RCC 7860 (cell line): ENCODE measurements around the gene PCP2.

ENCODE experiments used
- DNase-seq: peaks from one replicate; pipeline ENCODE4 v3.0.0-alpha.2; 2015; ENCODE audit warnings: low spot score
- FAIRE-seq: peaks from 2 replicates; lab custom pipeline; 2012; peaks lifted over from hg19 to GRCh38; lab: Jason Lieb, UNC

Gene PCP2

DNA sequence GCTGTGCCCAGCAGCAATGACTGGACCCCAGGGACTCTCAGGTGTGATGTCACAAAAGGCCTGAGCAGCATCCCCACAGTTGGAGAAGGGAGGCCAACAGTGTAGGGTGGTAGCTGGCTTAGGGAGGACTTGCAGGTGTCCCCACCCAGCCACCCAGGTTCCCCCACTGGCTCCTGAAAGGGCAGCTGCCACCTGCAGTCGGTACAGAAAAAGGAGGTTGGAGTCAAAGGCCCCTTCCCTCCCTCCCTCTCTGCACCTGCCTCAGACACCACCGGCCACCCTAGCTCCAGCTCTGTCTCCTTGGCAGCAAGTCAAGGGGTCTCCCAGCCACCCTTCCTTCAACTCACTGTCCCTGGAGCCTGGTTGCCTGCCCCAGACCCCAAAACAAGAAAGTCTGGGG lies at the start of gene PCP2:
PCP2 (minus strand) TSS at position 22 of the 400 bp plus-strand sequence. CDS start 262 bp downstream, outside the sequence.
- FAIRE-seq (no peak), DNase-seq (no peak)

DNA sequence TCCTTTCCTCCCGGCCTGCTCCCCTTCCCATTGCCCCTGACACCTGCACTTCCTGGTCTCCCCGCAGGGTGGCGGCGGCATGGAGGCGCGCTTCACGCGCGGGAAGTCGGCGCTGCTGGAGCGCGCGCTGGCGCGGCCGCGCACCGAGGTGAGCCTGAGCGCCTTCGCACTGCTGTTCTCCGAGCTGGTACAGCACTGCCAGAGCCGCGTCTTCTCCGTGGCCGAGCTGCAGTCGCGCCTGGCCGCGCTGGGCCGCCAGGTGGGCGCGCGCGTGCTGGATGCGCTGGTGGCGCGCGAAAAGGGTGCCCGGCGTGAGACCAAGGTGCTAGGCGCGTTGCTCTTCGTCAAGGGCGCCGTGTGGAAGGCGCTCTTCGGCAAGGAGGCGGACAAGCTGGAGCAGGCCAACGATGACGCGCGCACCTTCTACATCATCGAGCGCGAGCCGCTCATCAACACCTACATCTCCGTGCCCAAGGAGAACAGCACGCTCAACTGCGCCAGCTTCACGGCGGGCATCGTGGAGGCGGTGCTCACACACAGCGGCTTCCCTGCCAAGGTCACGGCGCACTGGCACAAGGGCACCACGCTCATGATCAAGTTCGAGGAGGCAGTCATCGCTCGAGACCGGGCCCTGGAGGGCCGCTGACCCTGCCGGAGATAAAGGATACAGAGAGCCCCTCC lies 48.8 kb upstream of the PCP2 start:
- no peak for DNase-seq
- FAIRE-seq: no peak

DNA sequence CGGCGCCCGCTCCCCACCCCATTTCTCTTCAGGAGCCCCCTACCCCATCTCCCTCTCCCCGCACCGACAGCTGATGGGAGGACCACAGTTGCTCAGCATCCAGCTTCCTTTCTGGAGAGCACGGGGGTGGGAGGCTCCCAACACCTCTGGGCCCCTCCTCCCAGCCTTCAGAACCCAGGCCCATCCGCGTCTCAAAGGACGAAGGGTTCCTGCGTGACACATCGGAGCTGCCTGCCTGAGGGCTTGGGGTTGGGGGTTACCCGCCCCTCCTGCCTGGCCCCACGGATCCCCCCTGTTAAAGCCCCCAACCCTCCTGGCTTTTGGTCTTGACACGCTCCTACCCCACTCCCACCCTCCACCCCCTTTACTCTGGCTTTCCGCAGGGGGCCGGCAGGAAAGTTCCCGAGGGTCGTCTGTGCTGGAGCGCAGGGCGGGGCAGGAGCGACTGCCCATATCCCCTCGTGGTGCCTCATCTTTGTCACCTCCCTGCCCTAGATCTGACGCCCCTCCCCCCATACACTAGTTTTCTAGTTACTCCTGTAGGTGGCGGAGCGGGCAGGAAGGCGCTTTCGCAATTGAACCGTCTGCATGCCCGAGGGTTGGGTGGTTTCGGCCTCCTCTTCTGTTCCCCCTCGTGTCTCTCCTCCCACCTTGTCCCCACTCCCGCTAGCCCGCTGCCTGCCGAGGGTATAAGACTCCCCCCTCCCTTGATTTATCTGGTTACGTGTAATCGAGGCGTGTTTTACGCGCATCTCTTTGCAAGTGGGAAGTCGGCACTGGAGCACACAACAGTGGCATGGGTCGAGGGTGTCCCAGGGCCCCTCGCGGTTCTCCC lies 48.0 kb upstream of the PCP2 start:
- FAIRE-seq (no peak), DNase-seq (peak; percentile 9)

DNA sequence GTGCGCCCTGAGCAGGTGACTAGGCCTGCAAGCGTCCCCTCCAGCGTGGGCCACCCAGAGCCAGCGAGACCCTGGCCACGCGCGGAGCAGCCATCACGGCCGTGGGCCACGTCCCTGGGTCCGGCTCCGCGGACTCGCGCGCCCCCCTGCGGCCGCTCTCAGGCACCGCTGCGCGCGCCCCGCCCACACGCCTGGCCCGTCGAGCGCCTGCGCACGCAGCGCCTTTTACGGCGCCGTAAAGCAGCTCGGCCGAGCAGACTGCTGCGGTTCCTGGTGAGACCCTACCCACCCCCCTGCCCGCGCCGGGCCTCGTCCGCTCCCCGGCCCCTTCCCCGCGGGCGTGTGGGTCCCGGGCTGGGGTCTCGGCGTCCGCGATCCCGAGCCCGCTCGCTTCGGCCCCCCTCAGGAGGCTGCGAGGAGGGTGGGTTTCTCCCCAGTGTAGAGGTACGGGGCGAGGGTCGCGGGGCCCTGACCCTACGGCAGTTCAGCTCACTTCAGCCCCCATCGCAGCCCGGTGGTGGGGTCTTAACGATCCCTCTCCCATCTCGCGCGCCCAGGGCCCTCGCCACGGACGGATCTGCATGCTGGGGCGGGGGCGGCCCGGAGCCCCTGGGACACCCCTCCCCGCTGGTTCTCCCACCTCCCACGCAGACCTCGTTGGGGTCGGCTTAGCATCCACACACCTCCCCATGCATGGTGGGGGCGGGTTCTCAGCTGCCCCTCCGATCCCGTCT lies 47.3 kb upstream of the PCP2 start, which contains the start of gene TRAPPC5:
TRAPPC5 (plus strand) TSS at position 228 of the 734 bp plus-strand sequence. CDS start 1,421 bp downstream, outside the sequence.
- DNase-seq: peak; percentile 48
- no peak for FAIRE-seq

DNA sequence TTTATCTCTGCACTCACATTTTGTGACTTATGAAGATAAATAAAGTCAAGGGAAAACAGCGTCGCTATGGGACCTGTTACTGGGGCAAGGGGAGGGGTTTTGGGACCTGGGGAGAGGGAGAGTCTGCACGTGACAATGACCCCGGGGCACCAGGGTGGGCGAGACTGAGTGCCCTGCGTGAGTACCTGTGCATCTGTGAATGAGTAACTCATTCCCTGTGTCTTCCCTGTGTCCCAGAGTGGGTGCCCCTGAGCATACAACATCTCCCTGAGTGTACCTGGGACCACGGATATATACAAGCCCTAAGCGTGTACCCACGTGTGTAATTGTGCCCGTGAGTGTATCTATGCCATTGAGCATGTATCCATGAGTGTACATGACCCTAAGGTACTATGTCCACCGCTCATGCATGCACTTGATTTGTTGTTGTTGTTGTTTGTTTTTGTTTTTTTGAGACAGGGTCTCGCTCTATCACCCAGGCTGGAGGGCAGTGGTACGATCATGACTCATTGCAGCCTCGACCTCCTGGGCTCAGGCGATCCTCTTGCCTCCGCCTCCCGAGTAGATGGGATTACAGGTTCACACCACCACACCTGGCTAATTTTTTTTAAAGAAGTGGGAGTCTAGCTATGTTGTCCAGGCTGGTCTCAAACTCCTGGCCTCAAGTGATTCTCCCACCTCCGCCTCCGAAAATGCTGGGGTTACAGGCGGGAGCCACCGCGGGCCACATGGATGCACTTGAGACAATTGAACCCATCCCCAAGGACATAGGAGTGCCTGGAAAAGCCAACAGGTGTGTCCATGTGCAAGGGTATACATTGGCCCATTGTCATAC lies 46.5 kb upstream of the PCP2 start:
- no peak for FAIRE-seq
- DNase-seq: no peak

DNA sequence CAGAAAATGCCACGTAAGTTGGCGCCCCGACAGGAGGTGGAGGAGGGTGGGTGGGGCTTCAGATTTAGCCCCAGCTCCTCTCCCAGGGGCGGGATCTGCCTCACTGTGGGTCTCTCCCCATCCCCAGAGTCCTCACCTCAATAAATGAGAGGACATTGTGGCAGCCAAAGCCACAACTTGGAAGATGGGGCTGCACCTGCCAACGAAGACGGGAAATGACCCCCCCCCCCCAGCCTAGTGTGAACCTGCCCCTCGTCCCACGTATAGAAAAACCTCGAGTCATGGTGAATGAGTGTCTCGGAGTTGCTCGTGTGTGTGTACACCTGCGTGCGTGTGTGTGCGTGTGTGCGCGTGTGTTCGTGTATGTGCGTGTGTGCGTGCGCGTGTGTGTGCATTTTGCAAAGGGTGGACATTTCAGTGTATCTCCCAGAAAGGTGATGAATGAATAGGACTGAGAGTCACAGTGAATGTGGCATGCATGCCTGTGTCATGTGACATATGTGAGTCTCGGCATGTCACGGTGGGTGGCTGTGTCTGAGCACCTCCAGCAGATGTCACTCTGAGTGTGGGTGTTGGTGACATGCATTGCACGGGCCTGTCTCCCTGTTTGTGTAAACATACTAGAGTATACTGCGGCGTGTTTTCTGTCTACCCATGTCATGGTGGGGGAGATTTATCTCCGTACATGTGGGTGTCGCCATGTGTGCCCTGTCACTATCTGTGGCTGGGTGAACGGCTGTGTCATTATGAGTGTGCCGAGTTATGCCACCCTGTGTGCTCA lies 45.6 kb upstream of the PCP2 start:
- FAIRE-seq (no peak), DNase-seq (no peak)

DNA sequence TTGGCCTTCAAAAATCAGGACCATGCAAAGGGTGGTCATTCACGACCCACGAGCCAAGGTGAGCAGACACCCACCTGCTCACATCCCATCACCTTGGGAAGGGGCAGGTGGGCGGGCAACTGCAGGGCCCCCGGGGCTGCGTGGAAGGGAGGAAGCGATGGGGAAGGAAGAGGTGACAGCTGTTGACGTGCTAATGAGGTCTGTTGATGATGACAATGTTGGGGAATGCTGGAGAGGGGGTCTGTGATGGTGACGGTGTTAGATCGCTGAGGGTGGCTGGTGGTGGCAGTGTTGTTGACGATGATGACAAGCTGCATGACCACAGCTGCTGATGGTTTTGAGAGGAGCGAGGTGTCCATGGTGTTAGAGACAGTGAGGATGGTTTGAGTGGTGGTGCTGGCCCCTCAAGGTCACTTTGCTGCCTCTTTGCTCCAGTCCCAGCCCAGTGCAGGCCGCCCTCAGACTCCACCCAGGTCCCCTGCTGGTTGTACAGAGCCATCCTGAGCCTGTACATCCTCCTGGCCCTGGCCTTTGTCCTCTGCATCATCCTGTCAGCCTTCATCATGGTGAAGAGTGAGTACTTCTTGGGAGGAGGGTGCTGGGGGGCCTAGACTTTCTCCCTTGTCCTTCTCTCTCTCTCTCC lies 44.3 kb upstream of the PCP2 start:
- no peak for DNase-seq
- no peak for FAIRE-seq

DNA sequence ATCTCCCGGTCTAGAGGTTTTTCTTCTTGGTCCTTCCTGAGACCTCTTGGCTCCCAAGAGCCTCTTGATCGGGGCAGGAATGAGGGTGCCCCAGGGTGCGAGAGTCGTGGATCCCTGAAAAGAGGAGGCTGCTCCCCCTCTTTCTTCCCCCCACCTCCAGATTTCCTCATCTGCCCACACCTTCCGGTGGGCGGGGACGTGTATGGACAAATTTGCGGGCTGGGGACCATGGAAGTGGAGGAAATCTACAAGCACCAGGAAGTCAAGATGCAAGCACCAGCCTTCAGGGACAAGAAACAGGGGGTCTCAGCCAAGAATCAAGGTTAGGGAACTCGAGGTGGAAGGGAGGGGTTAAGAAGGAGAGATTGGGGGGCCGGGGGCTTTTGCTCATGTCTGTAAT lies 43.3 kb upstream of the PCP2 start, which contains the start of gene MCEMP1:
MCEMP1 (plus strand) TSS at position 237 of the 400 bp plus-strand sequence; CDS start at position 268, 31 bp downstream.
- FAIRE-seq: no peak
- DNase-seq: no peak

DNA sequence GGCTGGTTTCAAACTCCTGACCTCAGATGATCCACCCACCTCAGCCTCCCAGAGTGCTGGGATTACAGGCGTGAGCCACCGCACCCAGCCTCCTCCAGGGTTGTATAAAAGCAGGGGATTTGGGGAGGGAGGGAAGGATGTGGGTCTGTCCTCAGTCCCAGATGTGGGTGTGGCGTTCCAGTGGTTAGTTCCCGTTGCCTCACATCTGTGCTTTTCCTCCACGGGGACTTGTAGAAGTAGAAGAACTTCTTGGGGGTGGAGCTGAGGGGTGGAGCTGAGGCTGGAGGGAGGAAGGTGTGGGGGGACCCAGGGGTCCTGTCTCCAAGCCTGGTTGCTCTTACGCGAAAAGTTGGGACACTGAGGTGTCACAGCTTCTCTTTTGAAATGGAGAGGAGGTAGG lies 42.9 kb upstream of the PCP2 start:
- DNase-seq (no peak), FAIRE-seq (no peak)

DNA sequence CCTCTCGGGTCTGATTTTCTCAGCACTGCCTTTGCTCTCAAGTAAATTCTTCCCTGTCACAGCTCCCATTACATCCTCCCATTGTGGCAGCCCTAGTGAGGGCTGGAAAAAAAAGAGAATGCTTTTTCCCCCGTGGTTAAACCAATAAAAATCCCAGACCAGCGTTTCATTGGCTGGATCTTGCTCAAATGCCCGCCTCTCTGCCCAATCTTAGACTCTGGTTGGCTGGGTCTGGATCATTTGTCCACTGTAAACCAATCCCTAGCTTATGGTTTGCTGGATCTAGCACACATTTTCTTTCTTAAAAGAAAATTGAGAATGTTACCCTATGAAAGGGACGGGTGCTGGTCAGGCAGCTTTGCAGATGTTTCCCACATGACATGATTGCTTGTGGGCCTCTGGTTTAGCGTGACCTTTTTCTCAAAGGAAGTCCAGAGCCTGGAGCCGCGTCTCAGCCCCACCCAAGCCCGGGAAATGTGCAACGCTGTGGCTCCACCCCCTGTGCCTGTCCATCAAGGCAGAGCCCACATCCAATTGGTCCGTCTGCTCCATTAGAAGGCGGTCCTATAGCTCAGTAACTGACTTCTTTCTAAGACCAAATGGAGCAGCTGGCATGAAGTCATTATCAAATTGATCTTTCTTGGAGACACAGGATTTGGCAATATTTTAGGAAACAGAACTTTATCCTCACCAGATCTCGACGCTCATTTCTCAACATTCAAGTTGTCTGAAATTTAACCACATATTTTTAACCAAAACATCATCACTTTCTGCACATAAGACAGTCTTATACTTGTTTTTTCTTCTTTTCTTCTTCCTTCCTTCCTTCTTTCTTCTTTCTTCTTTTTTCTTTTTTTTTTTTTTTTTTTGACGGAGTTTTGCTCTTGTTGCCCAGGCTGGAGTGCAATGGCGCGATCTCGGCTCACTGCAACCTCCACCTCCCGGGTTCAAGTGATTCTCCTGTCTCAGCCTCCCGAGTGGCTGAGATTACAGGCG lies 40.8 kb upstream of the PCP2 start:
- DNase-seq (peak; percentile 5), FAIRE-seq (no peak)

DNA sequence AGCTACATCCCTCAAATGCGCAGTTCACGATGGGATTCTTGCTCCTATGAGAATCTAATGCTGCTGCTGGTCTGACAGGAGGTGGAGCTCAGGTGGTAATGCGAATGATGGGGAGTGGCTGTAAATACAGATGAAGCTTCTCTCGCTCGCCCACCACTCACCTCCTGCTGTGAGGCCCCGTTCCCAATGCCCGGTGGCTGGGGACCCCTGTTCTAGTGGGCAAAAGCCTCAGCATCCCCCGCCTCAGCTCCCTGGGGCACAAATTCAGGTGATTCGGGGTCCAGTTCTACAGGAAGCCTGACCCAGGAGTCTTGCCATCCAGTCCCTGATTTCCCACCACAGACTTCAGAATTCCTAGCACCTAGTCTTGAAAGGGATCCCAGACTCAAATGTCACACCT lies 39.0 kb upstream of the PCP2 start:
- no peak for FAIRE-seq

DNA sequence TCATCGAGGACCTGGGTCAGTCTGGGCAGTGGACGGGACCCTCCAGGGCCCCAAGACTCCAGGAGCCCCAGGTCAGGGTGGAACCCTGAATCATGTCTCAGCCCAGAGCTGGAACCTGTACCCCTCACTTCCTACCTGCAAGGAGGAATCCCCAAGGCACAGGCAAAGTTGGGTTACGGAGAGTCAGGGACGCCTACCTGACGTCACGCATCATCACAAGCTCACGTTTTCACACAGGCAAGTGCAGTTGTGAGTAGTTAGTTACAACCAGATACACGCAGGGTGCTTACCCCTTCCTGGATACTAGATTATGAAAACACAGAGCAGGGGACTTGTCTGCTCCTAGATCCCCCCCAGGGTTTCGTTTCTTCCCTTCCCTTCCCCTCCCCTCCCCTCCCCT lies 37.3 kb upstream of the PCP2 start:
- DNase-seq (no peak), FAIRE-seq (no peak)

More for the DNA sequence above, 39.0 kb upstream of the PCP2 start:
- no peak for DNase-seq

DNA sequence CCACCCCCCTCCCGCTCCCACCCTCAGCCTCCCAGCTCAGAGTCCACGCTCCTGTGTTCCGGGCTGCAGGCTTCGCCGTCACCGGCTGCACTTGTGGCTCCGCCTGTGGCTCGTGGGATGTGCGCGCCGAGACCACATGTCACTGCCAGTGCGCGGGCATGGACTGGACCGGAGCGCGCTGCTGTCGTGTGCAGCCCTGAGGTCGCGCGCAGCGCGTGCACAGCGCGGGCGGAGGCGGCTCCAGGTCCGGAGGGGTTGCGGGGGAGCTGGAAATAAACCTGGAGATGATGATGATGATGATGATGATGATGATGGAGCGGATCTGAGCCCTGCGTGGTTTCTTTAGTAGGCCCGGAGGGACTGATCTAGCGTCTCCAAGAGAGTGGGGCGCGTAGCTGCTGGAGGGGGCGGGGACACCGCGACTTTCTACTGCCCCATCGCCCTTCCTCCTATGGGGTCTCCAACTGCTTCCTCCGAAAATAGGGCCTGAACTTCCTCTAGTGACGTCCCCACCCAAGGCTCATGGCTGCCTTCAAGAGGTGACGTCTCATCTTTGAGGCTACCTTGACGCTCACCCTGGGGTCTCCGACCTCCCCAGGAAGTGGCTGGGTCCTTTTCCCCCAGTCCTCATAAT lies 36.7 kb upstream of the PCP2 start:
- FAIRE-seq (no peak), DNase-seq (no peak)

DNA sequence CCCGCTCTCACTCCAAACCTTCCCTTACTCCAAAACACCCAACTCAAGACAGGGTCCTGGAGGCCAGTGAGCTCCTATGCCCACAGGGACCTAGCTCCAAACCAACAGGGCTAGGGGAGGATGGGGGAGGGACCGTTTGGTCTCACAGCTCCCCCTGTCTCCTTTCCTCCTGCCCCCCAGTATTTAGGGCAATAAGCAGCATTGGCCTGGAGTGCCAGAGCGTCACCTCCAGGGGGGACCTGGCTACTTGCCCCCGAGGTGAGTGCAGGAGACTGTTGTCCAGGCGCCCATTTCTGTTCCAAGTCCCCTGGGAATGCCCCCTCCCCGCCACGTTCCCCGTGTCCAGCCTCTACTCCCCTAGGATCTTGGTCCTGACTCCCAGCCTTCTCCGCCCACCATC lies 36.1 kb upstream of the PCP2 start:
- DNase-seq (no peak), FAIRE-seq (no peak)

DNA sequence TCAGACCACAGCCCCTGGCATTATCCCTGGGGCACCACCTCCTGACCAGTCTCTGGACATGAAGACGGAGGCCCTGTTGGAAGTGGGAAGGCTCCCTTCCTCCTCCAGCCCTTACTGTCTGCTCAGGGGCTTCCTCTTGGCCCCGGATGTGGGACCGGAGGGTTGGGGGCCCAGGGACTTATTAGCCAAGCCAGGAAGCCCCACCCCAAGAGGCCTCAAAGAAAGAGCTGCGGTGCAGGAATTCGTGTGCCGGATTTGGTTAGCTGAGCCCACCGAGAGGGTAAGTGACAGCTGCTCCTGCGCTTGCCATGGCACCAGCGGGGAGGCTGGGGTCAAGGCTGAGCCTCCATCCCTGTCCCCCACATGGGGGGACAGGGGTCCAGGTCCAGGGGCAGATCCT lies 35.3 kb upstream of the PCP2 start, which contains the start of gene RETN:
RETN (plus strand) TSS at position 208 of the 400 bp plus-strand sequence. CDS start 278 bp downstream, outside the sequence.
- DNase-seq (no peak), FAIRE-seq (no peak)

DNA sequence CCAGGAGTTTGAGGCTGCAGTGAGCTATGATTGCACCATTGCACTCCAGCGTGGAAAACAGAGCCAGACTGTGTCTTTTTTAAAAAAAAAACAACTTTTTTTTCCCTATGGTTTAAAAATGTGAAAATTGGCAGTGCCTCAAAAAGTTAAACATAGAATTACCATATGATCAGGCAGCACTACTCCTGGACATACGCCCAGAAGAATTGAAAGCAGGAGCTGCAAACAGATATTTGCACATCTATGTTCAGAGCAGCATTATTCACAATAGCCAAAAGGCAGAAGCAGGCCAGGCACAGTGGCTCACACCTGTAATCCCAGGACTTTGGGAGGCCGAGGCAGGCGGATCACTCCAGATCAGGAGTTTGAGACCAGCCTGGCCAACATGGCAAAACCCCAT lies 31.6 kb upstream of the PCP2 start:
- no peak for DNase-seq
- no peak for FAIRE-seq

DNA sequence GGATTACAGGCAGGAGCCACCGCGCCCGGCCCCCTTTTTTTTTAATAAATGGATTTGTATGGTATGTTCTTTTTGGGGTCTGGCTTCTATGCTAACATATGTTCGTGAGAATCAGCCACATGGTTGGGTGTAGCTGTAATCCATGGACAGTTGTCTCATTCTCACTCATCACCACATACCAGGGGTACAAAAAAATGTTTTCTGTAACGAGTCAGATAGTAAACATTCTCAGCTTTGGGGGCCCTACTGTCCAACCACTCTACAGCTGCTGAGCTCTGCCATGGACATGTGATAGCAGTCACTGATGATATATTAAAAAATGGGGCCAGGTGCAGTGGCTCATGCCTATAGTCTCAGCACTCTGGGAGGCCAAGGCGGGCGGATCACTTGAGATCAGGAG lies 30.2 kb upstream of the PCP2 start:
- FAIRE-seq: no peak
- DNase-seq: no peak
